H9 (cell line): ENCODE measurements around the gene MAML3. TPM values are rescaled to one million over a fixed set of nuclear protein-coding genes. Genes with fewer than 3 reads are reported as not detected.

Source experiments
- DNase-seq: peaks from one replicate; pipeline ENCODE4 v3.0.0-alpha.2; 2017
- H2AFZ ChIP-seq: one replicate; pipeline ENCODE4 v1.6.1; 2013; ENCODE audit warnings: mild to moderate bottlenecking, low read length, control low read depth, moderate library complexity
- H2AK5ac ChIP-seq: 2 replicates; pipeline ENCODE4 v1.6.1; 2013; ENCODE audit warnings: low read length, control low read depth, mixed read lengths; ENCODE audit not compliant: insufficient read length
- H2BK120ac ChIP-seq: one replicate; pipeline ENCODE4 v1.6.1; 2013; ENCODE audit warnings: low read depth, mild to moderate bottlenecking, low read length, control low read depth, inconsistent platforms; ENCODE audit not compliant: poor library complexity, severe bottlenecking
- H2BK12ac ChIP-seq: 2 replicates; pipeline ENCODE4 v1.6.1; 2013; ENCODE audit warnings: low read length, control low read depth, mixed read lengths, low read depth; ENCODE audit not compliant: insufficient read length
- H2BK15ac ChIP-seq: 2 replicates; pipeline ENCODE4 v1.6.1; 2013; ENCODE audit warnings: low read depth, low read length, control low read depth
- H2BK20ac ChIP-seq: one replicate; pipeline ENCODE4 v1.6.1; 2013; ENCODE audit warnings: low read depth, mild to moderate bottlenecking, low read length, control low read depth, inconsistent platforms; ENCODE audit not compliant: poor library complexity, severe bottlenecking
- H2BK5ac ChIP-seq: 2 replicates; pipeline ENCODE4 v1.6.1; 2013; ENCODE audit warnings: low read length, control low read depth, mixed read lengths; ENCODE audit not compliant: insufficient read length
- H3K14ac ChIP-seq: 2 replicates; pipeline ENCODE4 v1.6.1; 2013; ENCODE audit warnings: low read length, control low read depth; ENCODE audit not compliant: insufficient read depth
- H3K18ac ChIP-seq: 2 replicates; pipeline ENCODE4 v1.6.1; 2013; ENCODE audit warnings: low read depth, mild to moderate bottlenecking, mixed read lengths, low read length, control low read depth; ENCODE audit not compliant: insufficient read length
- H3K23ac ChIP-seq: 2 replicates; pipeline ENCODE4 v1.6.1; 2013; ENCODE audit warnings: low read length, control low read depth, mixed read lengths, low read depth; ENCODE audit not compliant: insufficient read length
- H3K23me2 ChIP-seq: 2 replicates; pipeline ENCODE4 v1.6.1; 2013; ENCODE audit warnings: low read depth, mild to moderate bottlenecking, mixed read lengths, low read length, control low read depth; ENCODE audit not compliant: insufficient read length, poor library complexity, severe bottlenecking
- H3K27ac ChIP-seq: 2 replicates; pipeline ENCODE4 v1.5.1; 2013; ENCODE audit warnings: low read length, control low read depth, mixed read lengths, low read depth; ENCODE audit not compliant: insufficient read length
- H3K27me3 ChIP-seq: 2 replicates; pipeline ENCODE4 v1.6.1; 2013; ENCODE audit warnings: low read length, control low read depth, inconsistent platforms; ENCODE audit not compliant: insufficient read depth
- H3K4ac ChIP-seq: 2 replicates; pipeline ENCODE4 v1.6.1; 2013; ENCODE audit warnings: low read depth, mild to moderate bottlenecking, control low read depth, inconsistent platforms, low read length, moderate library complexity
- H3K4me1 ChIP-seq: 2 replicates; pipeline ENCODE4 v1.6.1; 2013; ENCODE audit warnings: low read length, control low read depth, inconsistent platforms; ENCODE audit not compliant: insufficient read depth
- H3K4me2 ChIP-seq: 2 replicates; pipeline ENCODE4 v1.6.1; 2013; ENCODE audit warnings: low read length, control low read depth, mixed read lengths; ENCODE audit not compliant: insufficient read length, insufficient read depth
- H3K56ac ChIP-seq: 2 replicates; pipeline ENCODE4 v1.6.1; 2013; ENCODE audit warnings: low read depth, mild to moderate bottlenecking, mixed read lengths, low read length, control low read depth; ENCODE audit not compliant: insufficient read length
- H3K79me1 ChIP-seq: 2 replicates; pipeline ENCODE4 v1.6.1; 2013; ENCODE audit warnings: low read depth, mild to moderate bottlenecking, moderate library complexity, low read length, control low read depth, inconsistent platforms; ENCODE audit not compliant: insufficient read depth, poor library complexity, severe bottlenecking
- H3K79me2 ChIP-seq: 2 replicates; pipeline ENCODE4 v1.6.1; 2013; ENCODE audit warnings: low read length, control low read depth, inconsistent platforms; ENCODE audit not compliant: insufficient read depth
- H3K9ac ChIP-seq: 2 replicates; pipeline ENCODE4 v1.6.1; 2013; ENCODE audit warnings: low read length, control low read depth, mixed read lengths; ENCODE audit not compliant: insufficient read length; ENCODE audit errors: extremely low read depth
- H3K9me3 ChIP-seq: one replicate; pipeline ENCODE4 v1.6.1; 2013; ENCODE audit warnings: low read depth, low read length, inconsistent platforms; ENCODE audit not compliant: control insufficient read depth
- H3T11ph ChIP-seq: one replicate; pipeline ENCODE4 v1.6.1; 2013; ENCODE audit warnings: mild to moderate bottlenecking, low read length, control low read depth, inconsistent platforms
- H4K20me1 ChIP-seq: one replicate; pipeline ENCODE4 v1.6.1; 2013; ENCODE audit not compliant: control insufficient read depth, insufficient read length, insufficient read depth
- H4K5ac ChIP-seq: 2 replicates; pipeline ENCODE4 v1.6.1; 2013; ENCODE audit warnings: low read depth, mild to moderate bottlenecking, mixed read lengths, low read length, control low read depth; ENCODE audit not compliant: insufficient read length
- H4K8ac ChIP-seq: replicated peaks from 2 replicates; pipeline ENCODE4 v1.6.1; 2013; ENCODE audit warnings: low read length, control low read depth, mixed read lengths, low read depth; ENCODE audit not compliant: insufficient read length
- H4K91ac ChIP-seq: 2 replicates; pipeline ENCODE4 v1.6.1; 2013; ENCODE audit warnings: low read depth, mild to moderate bottlenecking, moderate library complexity, mixed read lengths, low read length, control low read depth; ENCODE audit not compliant: insufficient read length
- H3K27ac Mint-ChIP-seq, 3 experiments: 2 replicates in 2 of 3; 3 replicates in 1 of 3; pipeline ENCODE4 v1.8.0; 2020 to 2021; ENCODE audit warnings: mixed read lengths in 3 of 3, mild to moderate bottlenecking in 1 of 3, moderate library complexity in 1 of 3
- H3K27me3 Mint-ChIP-seq: 2 replicates; pipeline ENCODE4 v1.8.0; 2021; ENCODE audit warnings: low read depth, mild to moderate bottlenecking, moderate library complexity, mixed read lengths
- H3K36me3 Mint-ChIP-seq, 3 experiments: 2 replicates in 2 of 3; 3 replicates in 1 of 3; pipeline ENCODE4 v1.8.0; 2020 to 2021; ENCODE audit warnings: low read depth in 3 of 3, mixed read lengths in 3 of 3; ENCODE audit not compliant: insufficient read depth in 1 of 3
- H3K4me1 Mint-ChIP-seq, 2 experiments: 2 replicates each; pipeline ENCODE4 v1.8.0; 2020; ENCODE audit warnings: mixed read lengths in 2 of 2
- H3K4me3 Mint-ChIP-seq, 2 experiments: 2 replicates in 1 of 2; 3 replicates in 1 of 2; pipeline ENCODE4 v1.8.0; 2020 to 2021; ENCODE audit warnings: mild to moderate bottlenecking in 2 of 2, mixed read lengths in 2 of 2, moderate library complexity in 1 of 2
- H3K9me3 Mint-ChIP-seq, 2 experiments: 2 replicates in 1 of 2; 3 replicates in 1 of 2; pipeline ENCODE4 v1.8.0; 2020; ENCODE audit warnings: mild to moderate bottlenecking in 2 of 2, mixed read lengths in 2 of 2, moderate library complexity in 1 of 2
- CTCF ChIP-seq: fragments of 200-600 bp; sonication (generic); conservative IDR thresholded peaks from 3 replicates; pipeline ENCODE4 v1.8.0; 2021; ENCODE audit warnings: antibody characterized with exemption, mild to moderate bottlenecking
- WGBS: extraction: QIAGEN DNeasy Blood & Tissue Kit; methylation state at CpG from one replicate; pipeline ENCODE4 v1.1.7; 2013; ENCODE audit warnings: missing lambda C conversion rate, low lambda C conversion rate, mixed read lengths; ENCODE audit not compliant: insufficient read length; ENCODE audit errors: extremely low coverage; 5-methylcytosine and 5-hydroxymethylcytosine counted together
- total RNA-seq: library from RNA; stranded (reverse); gene quantifications from 2 replicates; pipeline ENCODE4 v1.2.1, GENCODE V29; 2021

The MAML3 gene
- total RNA-seq, 1 experiment from 2014 or later, result 3.9 TPM

DNA sequence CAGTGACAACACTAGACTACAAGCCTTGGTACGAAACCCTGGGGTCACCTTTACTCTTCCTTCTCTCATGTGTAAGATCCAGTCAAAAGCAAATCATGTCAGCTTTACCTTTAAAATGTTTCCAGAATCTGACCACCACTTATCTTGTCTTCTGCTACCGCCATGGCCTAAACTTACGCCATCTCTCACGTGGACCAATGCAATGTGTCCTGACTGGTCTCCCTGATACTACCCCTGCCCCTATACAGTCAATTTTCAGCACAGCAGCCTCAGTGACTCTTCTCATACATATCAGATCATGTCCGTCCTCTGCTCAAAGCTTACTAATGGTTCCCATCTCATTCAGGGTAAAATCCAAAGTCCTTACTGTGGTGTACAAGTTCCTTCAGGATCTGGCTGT lies 15.0 kb upstream of the MAML3 start:
- Histone ChIP-seq H3K23me2 (no peaks in the 10 kb centered on the region), H3K9me3 (no peaks in the 10 kb centered on the region), H3K79me2 (no peaks in the 10 kb centered on the region), H3K4ac (no peak overlapping the region), H3K18ac (no peak overlapping the region), H3K4me2 (no peak overlapping the region), H3K27ac (no peak overlapping the region), H3K9ac (no peak overlapping the region), H2AFZ (no peak overlapping the region), H3T11ph (no peak overlapping the region), H4K8ac (no peak overlapping the region), H4K20me1 (no peaks in the 10 kb centered on the region), H3K4me1 (no peaks in the 10 kb centered on the region), H2BK120ac (no peak overlapping the region), H2BK5ac (no peak overlapping the region), H3K56ac (no peak overlapping the region), H2AK5ac (no peak overlapping the region), H2BK20ac (no peak overlapping the region), H2BK15ac (no peak overlapping the region), H3K79me1 (no peaks in the 10 kb centered on the region), H4K5ac (no peak overlapping the region), H3K23ac (no peak overlapping the region), H3K27me3 (no peaks in the 10 kb centered on the region), H4K91ac (no peak overlapping the region), H3K14ac (no peak overlapping the region), H2BK12ac (no peak overlapping the region)
- H3K9me3 Mint-ChIP-seq, result no peaks in the 10 kb centered on the region
- no peak overlapping the region for H3K27ac Mint-ChIP-seq
- H3K27me3 Mint-ChIP-seq, result no peaks in the 10 kb centered on the region
- no peak for TF ChIP-seq CTCF
- DNase-seq, result no peak
- no peaks in the 10 kb centered on the region for H3K4me1 Mint-ChIP-seq
- no peaks in the 10 kb centered on the region for H3K36me3 Mint-ChIP-seq
- no CpG with 5 or more reads among the region's 5 CpGs for WGBS
- no peak overlapping the region for H3K4me3 Mint-ChIP-seq
